ENCODE results near the gene SSU72. TPM values are rescaled to one million over a fixed set of nuclear protein-coding genes. Genes with fewer than 3 reads are reported as not detected.
A peak's percentile ranks its signal among the peaks of the same experiment; 100 is the strongest.

SSU72 gene
- total RNA-seq, 8 experiments from 2014 or later: 73.2 to 138 (median 95.5) TPM

DNA sequence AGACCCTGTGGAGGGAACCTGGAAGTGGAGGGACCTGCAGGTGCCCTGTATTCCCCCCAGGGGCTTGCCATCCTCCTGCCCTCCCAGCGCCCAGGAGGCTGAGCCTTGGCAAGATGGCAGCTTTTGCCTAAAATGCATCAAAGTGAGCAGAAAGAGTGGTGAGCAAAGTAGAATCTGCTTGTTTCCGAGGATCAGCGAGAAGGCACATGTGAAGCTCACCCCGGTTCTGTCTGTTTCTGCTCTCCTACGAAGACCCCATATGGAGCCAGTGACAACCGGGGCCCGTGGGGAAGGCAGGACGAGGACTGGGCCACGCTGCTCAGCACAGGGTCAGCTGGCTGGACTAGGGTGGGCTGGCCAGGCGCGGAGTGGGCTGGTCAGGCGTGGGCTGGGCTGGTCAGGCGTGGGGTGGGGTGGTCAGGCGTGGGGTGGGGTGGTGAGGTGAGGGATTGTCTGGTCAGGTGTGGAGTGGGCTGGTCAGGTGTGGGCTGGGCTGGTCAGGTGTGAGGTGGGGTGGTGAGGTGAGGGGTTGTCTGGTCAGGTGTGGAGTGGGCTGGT is 30.4 kb upstream of the SSU72 start:
- Histone ChIP-seq H3K27ac (no peak overlapping the region), H3K4me3 (no peak overlapping the region), H3K4me1 (replicated peaks in 1 of 2) (peaks cover 5 to 6% of the 10 kb centered on the region in 2 donors)
- ATAC-seq (replicated peaks in 6 of 8): no peak
- in situ Hi-C loops (cut with MboI; ENCODE audit: low pct_unique_long_range_greater_than_20kb in 2 of 9, low sequenced_read_pairs in 9 of 9, unreplicated experiment in 9 of 9): loop anchor here in 1 of 9 experiments (10.0 kb wide), 1 partner anchor 60 kb away; the partner anchor contains the start of gene TMEM240
- 20 to 64% (median 48%) methylated on average over 1 to 5 of the region's 14 CpGs; no CpG with 5 or more reads in 6 of the 10 experiments for WGBS, 10 experiments

DNA sequence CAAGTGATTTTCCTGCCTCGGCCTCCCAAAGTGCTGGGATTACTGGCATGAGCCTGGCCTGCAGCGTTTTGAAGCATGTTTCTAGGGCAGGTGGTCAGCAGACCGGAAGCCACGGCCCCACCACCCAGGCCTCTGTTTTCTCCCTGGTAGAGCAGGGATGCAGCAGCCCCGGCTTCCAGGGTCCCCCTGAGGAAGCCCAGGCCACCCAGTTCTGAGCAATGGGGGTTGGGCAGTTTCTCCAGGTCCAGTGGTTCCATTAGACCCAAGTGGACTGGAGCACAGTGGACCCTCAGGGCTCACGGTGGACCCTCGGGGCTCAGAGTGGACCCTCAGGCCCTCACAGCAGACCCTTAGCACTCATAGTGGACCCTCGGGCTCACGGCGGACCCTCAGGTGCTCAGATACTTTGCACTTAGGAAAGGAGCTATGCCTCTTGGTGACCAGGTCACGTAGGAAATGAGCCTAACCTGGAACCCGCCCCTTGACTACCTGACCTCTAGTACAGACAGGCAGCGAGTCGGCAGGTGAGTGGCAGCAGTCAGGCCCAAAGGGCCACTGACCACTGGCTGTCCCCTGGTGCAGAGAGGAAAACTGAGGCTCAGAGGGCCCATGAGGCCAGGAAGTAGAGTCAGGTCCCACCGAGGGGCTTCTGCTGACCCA is 29.8 kb upstream of the SSU72 start:
- H3K4me1 ChIP-seq (replicated peaks in 1 of 2): peaks cover 5 to 7% of the 10 kb centered on the region in 2 donors
- in situ Hi-C loops (cut with MboI; ENCODE audit: low pct_unique_long_range_greater_than_20kb in 2 of 9, low sequenced_read_pairs in 9 of 9, unreplicated experiment in 9 of 9): loop anchor here in 1 of 9 experiments (10.0 kb wide), 1 partner anchor 60 kb away; the partner anchor contains the start of gene TMEM240
- no peak for ATAC-seq (replicated peaks in 6 of 8)
- no peak overlapping the region for H3K4me3 ChIP-seq
- H3K27ac ChIP-seq: no peak overlapping the region
- WGBS, 10 experiments: 49 to 76% (median 60%) methylated on average over 2 to 10 of the region's 15 CpGs; no CpG with 5 or more reads in 4 of the 10 experiments

DNA sequence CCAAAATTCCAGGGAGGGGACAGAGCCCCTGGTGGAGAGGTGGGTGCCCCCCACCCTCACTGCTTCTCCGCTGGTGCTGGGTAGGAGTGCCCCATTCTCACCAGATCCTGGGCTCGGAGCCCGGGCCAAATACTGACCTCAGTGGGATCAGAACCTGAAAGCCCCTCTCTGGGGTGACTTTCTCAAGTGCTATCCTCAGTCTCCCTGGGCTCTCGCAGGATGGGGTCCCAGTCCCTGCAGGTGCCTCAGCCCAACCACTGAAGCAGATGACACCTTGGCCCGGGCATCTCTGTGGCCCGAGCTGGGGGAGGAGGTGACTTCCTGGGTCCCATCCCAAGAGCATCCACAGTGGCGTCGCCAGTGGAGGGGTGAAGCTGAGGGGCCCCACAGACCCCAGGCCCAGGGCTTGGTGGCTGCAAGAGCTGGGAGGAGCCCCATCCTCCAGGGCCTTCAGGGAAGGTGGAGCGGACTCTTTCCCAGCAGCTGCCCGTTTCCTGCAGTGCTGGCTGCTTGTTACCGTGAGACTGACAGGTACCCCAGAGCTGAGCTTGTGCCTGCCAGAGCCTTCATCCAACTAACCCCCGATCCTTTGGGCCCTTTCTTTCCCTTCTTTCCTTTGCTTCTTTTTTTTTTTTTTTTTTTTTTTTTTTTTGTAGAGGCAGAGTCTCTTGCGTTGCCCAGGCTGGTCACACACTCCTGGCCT is 29.2 kb upstream of the SSU72 start:
- WGBS, 10 experiments: 32 to 75% (median 42%) methylated on average over 1 to 8 of the region's 13 CpGs
- in situ Hi-C loops (cut with MboI; ENCODE audit: low pct_unique_long_range_greater_than_20kb in 2 of 9, low sequenced_read_pairs in 9 of 9, unreplicated experiment in 9 of 9): loop anchor here in 1 of 9 experiments (10.0 kb wide), 1 partner anchor 59 kb away; the partner anchor contains the start of gene TMEM240
- no peak for ATAC-seq (replicated peaks in 6 of 8)

GRCh38 chr1:1602968-1603506 is 28.4 kb upstream of the SSU72 start:
- in situ Hi-C loops (cut with MboI; ENCODE audit: low pct_unique_long_range_greater_than_20kb in 2 of 9, low sequenced_read_pairs in 9 of 9, unreplicated experiment in 9 of 9): loop anchor here in 1 of 9 experiments (10.0 kb wide), 1 partner anchor 58 kb away; the partner anchor contains the start of gene TMEM240
- ATAC-seq (replicated peaks in 6 of 8): no peak

More for the DNA sequence above, 29.2 kb upstream of the SSU72 start:
- Histone ChIP-seq H3K4me3 (no peak overlapping the region), H3K4me1 (replicated peaks in 1 of 2) (peaks cover 8 to 12% of the 10 kb centered on the region in 2 donors), H3K27ac (no peak overlapping the region)

GRCh38 chr1:1602304-1602967 is 27.8 kb upstream of the SSU72 start:
- in situ Hi-C loops (cut with MboI; ENCODE audit: low pct_unique_long_range_greater_than_20kb in 2 of 9, low sequenced_read_pairs in 9 of 9, unreplicated experiment in 9 of 9): loop anchor here in 1 of 9 experiments (10.0 kb wide), 1 partner anchor 58 kb away; the partner anchor contains the start of gene TMEM240
- H3K4me3 ChIP-seq: no peak overlapping the region
- WGBS, 10 experiments: 0 to 66% (median 51%) methylated on average over 2 to 13 of the region's 18 CpGs; no CpG with 5 or more reads in 2 of the 10 experiments
- H3K27ac ChIP-seq: no peak overlapping the region
- peaks cover 17 to 18% of the 10 kb centered on the region in 2 donors for H3K4me1 ChIP-seq (replicated peaks in 1 of 2)
- ATAC-seq (replicated peaks in 6 of 8): no peak

More at GRCh38 chr1:1602968-1603506, 28.4 kb upstream of the SSU72 start:
- Histone ChIP-seq H3K4me1 (replicated peaks in 1 of 2) (peaks cover 11 to 12% of the 10 kb centered on the region in 2 donors), H3K4me3 (no peak overlapping the region), H3K27ac (no peak overlapping the region)
- WGBS, 10 experiments: 30 to 68% (median 45%) methylated on average over 2 to 10 of the region's 13 CpGs; no CpG with 5 or more reads in 4 of the 10 experiments

DNA sequence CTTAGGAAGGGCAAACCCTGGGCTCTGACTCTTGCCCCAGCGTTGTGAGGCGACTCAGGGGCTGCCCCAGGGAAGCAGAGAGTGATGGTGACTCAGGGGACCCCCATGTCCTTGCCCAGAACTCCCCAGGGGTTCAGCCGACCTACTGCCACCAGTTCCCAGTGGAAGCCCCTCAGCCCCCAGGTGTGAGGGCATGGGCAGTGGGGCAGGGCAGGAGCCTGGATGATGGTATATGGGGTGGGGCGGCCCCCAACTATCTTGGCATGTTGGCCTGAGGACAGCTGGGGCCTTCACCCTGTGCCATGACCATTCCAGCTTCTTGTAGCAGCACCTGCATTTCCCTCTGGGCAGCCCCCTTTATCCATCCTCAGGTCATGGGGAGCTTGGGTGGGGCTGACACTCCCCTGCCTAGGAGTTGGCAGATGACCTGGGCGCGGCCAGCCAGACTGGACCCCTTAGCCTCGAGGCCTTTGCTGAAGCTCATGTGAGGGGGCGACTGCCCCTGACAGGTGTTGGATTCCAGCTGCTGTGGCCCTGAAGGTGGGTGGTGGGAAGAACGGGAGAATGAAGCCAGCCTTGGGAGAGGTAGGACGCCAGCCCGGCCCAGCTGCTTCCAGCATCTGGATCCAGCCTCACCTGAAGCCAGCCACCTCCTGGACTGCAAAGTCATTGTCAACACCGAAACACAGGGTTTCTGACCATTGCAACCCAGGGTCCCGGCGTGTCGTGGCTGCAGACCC is 27.1 kb upstream of the SSU72 start:
- H3K4me3 ChIP-seq: no peak overlapping the region
- in situ Hi-C loops (cut with MboI; ENCODE audit: low pct_unique_long_range_greater_than_20kb in 2 of 9, low sequenced_read_pairs in 9 of 9, unreplicated experiment in 9 of 9): loop anchor here in 1 of 9 experiments (10.0 kb wide), 1 partner anchor 57 kb away; the partner anchor contains the start of gene TMEM240
- no peak for ATAC-seq (replicated peaks in 6 of 8)
- no peak overlapping the region for H3K27ac ChIP-seq
- 40 to 100% (median 85%) methylated on average over 1 to 11 of the region's 15 CpGs; no CpG with 5 or more reads in 5 of the 10 experiments for WGBS, 10 experiments
- H3K4me1 ChIP-seq (replicated peaks in 1 of 2): peaks cover 21 to 25% of the 10 kb centered on the region in 2 donors

GRCh38 chr1:1600861-1601563 is 26.3 kb upstream of the SSU72 start:
- in situ Hi-C loops (cut with MboI; ENCODE audit: low pct_unique_long_range_greater_than_20kb in 2 of 9, low sequenced_read_pairs in 9 of 9, unreplicated experiment in 9 of 9): loop anchor here in 1 of 9 experiments (10.0 kb wide), 1 partner anchor 56 kb away; the partner anchor contains the start of gene TMEM240
- Histone ChIP-seq H3K4me1 (replicated peaks in 1 of 2) (peaks cover 21 to 25% of the 10 kb centered on the region in 2 donors), H3K4me3 (peak overlapping the region; percentile 36 to 61 (median 46)), H3K27ac (no peak overlapping the region)
- ATAC-seq (replicated peaks in 6 of 8): no peak
- 31 to 80% (median 65%) methylated on average over 1 to 11 of the region's 22 CpGs; no CpG with 5 or more reads in 7 of the 10 experiments for WGBS, 10 experiments

DNA sequence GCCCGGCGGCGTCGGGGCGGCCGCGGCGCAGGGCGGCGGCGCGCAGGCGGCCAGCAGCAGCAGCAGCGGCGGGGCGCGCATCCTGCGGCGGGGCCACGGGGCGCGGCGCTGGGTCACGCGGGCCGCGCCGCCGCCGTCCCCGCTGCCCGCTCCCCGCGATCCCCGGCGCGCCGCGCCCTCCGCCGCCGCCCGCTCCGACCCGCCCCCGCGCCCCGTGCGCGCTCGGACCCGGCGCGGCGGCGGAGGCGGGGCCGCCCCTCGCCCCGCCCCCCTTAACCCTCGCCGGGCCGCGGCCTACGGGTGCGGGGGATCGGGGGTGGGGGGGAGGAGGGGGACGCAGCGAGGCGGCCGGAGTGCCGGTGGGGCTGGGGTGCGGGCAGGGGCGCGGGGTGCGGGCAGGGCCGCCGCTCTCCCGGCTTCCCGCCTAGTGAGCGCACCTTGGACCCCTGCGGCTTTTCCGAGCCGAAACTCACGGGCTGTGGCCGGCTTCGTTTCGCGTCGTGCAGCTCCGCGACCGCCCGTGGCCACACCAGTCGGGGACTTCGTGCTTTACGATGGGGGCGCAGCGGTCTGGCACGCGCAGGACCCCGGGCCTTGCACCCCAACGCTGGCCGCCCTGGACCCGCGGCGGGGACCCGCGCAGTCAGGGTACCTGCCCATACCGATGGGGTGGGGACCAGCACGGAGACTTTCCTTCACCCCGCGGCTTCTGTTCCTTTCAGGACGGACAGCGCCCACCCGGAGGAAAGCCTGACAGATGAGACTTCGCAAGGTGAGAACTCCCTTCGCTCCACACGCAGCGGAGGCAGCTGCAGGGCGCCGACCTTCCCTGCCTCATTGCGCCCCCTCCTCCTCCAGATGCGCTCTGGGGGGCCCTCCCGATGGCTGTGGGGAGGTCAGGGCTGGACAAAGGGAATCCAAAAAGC is 25.5 kb upstream of the SSU72 start, which contains the start of gene FNDC10:
TSS of gene FNDC10 (minus strand) at position 201 of the 926 bp plus-strand sequence. CDS start at position 81, 120 bp downstream.
- Histone ChIP-seq H3K27ac (peak within 1 kb of the TSS in 1 of 2 donors; percentile 56), H3K4me1 (replicated peaks in 1 of 2) (peaks cover 21 to 25% of the 10 kb centered on the region in 2 donors), H3K4me3 (peak within 1 kb of the TSS; percentile 36 to 61 (median 46))
- peak; percentile 33 to 57 (median 48) for ATAC-seq (replicated peaks in 6 of 8)
- 0% methylated on average over 1 to 5 of the region's 125 CpGs; no CpG with 5 or more reads in 7 of the 10 experiments for WGBS, 10 experiments
- in situ Hi-C loops (cut with MboI; ENCODE audit: low pct_unique_long_range_greater_than_20kb in 2 of 9, low sequenced_read_pairs in 9 of 9, unreplicated experiment in 9 of 9): loop anchor here in 1 of 9 experiments (10.0 kb wide), 1 partner anchor 55 kb away; the partner anchor contains the start of gene TMEM240

DNA sequence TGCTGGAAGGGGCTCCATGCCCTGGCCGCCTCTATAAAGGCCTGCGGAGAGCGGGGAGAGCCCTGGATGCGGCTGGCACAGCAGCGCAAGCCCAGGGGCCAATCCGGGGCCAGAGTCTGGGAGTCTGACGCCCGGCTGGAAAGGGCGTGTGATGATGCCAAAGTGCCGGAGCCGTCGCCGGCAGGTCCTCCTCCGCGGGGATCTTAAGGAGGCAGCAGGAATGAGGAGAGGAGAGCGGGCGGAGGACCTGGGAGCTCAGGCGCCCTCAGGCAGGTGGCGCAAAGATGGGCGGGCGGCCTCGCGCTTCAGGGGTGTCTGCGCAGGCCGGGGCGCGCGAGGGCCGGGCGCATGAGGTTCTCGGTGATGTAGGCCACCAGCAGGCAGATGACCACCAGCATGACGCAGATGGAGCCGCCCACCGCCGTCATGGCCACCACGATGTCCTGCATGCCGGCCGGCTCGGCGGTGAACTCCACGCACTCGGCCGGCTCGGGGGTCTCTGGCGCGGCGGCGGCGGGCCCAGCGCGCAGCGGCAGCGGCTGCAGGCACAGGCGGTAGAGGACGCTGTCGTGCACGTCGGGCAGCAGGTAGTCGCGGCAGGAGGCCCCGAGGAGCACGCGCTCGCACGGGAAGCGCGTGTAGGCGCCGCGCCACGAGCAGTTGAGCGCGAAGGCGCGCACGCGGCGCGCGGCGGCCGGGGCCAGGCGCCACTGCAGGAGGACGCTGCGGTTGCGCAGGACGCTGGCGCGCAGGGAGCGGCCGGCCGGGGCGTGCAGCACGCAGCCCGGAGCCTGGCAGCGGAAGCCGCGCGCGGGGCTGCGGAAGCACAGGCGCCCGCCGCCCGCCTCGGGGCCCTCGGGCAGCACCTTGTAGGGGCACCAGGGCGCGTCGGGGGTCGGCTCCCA is 24.6 kb upstream of the SSU72 start:
- 2 to 80% (median 15%) methylated on average over 1 to 23 of the region's 111 CpGs; no CpG with 5 or more reads in 4 of the 10 experiments for WGBS, 10 experiments
- H3K4me1 ChIP-seq (replicated peaks in 1 of 2): peaks cover 21 to 25% of the 10 kb centered on the region in 2 donors
- peak overlapping the region; percentile 36 to 61 (median 46) for H3K4me3 ChIP-seq
- ATAC-seq (replicated peaks in 6 of 8): peak; percentile 51 to 71 (median 60)
- peak overlapping the region in 1 of 2 donors; percentile 56 for H3K27ac ChIP-seq
- in situ Hi-C loops (cut with MboI; ENCODE audit: low pct_unique_long_range_greater_than_20kb in 2 of 9, low sequenced_read_pairs in 9 of 9, unreplicated experiment in 9 of 9): no loop called here

Measured in motor neuron (in vitro differentiated cells).